ENCODE data around the gene FBRSL1. TPM values are rescaled to one million over a fixed set of nuclear protein-coding genes. Genes with fewer than 3 reads are reported as not detected.

The FBRSL1 gene
- total RNA-seq, 1 donor from 2014 or later = 199 TPM

- peaks cover 31% of the 10 kb centered on the region for H3K27me3 Mint-ChIP-seq
- no peak overlapping the region for H3K27ac Mint-ChIP-seq
- TF ChIP-seq CTCF (IDR thresholded peaks at IDR 0.05; ENCODE audit: unreplicated experiment) = no peak
- peaks cover 2% of the 10 kb centered on the region for H3K36me3 Mint-ChIP-seq (ENCODE audit: insufficient read depth)
- peaks cover 12% of the 10 kb centered on the region for H3K4me1 Mint-ChIP-seq (ENCODE audit: low read depth)
- no peaks in the 10 kb centered on the region for H3K9me3 Mint-ChIP-seq (ENCODE audit: low read depth)
- DNase-seq (ENCODE audit: low spot score, unreplicated experiment) = no peak
- no peak overlapping the region for H3K4me3 Mint-ChIP-seq (ENCODE audit: low read depth)
These were observed 57.3 kb downstream of the FBRSL1 start for GRCh38 chr12:132547205-132547740.

GRCh38 chr12:132548430-132549058 is 58.6 kb downstream of the FBRSL1 start:
- DNase-seq (ENCODE audit: low spot score, unreplicated experiment) = no peak
- Mint-ChIP-seq H3K27ac (no peak overlapping the region), H3K4me3 (ENCODE audit: low read depth) (no peak overlapping the region), H3K4me1 (ENCODE audit: low read depth) (peaks cover 12% of the 10 kb centered on the region), H3K27me3 (peaks cover 34% of the 10 kb centered on the region), H3K36me3 (ENCODE audit: insufficient read depth) (peaks cover 5% of the 10 kb centered on the region), H3K9me3 (ENCODE audit: low read depth) (no peaks in the 10 kb centered on the region)
- no peak for TF ChIP-seq CTCF (IDR thresholded peaks at IDR 0.05; ENCODE audit: unreplicated experiment)

GRCh38 chr12:132549059-132549458 is 59.1 kb downstream of the FBRSL1 start:
- H3K9me3 Mint-ChIP-seq (ENCODE audit: low read depth) = no peaks in the 10 kb centered on the region
- peaks cover 33% of the 10 kb centered on the region for H3K27me3 Mint-ChIP-seq
- TF ChIP-seq CTCF (IDR thresholded peaks at IDR 0.05; ENCODE audit: unreplicated experiment) = no peak
- H3K36me3 Mint-ChIP-seq (ENCODE audit: insufficient read depth) = peaks cover 5% of the 10 kb centered on the region
- peaks cover 12% of the 10 kb centered on the region for H3K4me1 Mint-ChIP-seq (ENCODE audit: low read depth)
- no peak for DNase-seq (ENCODE audit: low spot score, unreplicated experiment)
- H3K4me3 Mint-ChIP-seq (ENCODE audit: low read depth) = no peak overlapping the region
- H3K27ac Mint-ChIP-seq = no peak overlapping the region

GRCh38 chr12:132550014-132550802 is 60.3 kb downstream of the FBRSL1 start:
- peaks cover 5% of the 10 kb centered on the region for H3K36me3 Mint-ChIP-seq (ENCODE audit: insufficient read depth)
- H3K27me3 Mint-ChIP-seq = peaks cover 29% of the 10 kb centered on the region
- no peaks in the 10 kb centered on the region for H3K9me3 Mint-ChIP-seq (ENCODE audit: low read depth)
- no peak overlapping the region for H3K27ac Mint-ChIP-seq
- H3K4me1 Mint-ChIP-seq (ENCODE audit: low read depth) = peaks cover 5% of the 10 kb centered on the region
- TF ChIP-seq CTCF (IDR thresholded peaks at IDR 0.05; ENCODE audit: unreplicated experiment) = no peak
- no peak for DNase-seq (ENCODE audit: low spot score, unreplicated experiment)
- no peak overlapping the region for H3K4me3 Mint-ChIP-seq (ENCODE audit: low read depth)

- no peak overlapping the region for H3K27ac Mint-ChIP-seq
- no peak for TF ChIP-seq CTCF (IDR thresholded peaks at IDR 0.05; ENCODE audit: unreplicated experiment)
- no peaks in the 10 kb centered on the region for H3K9me3 Mint-ChIP-seq (ENCODE audit: low read depth)
- H3K4me3 Mint-ChIP-seq (ENCODE audit: low read depth) = no peak overlapping the region
- H3K4me1 Mint-ChIP-seq (ENCODE audit: low read depth) = peaks cover 2% of the 10 kb centered on the region
- peaks cover 7% of the 10 kb centered on the region for H3K36me3 Mint-ChIP-seq (ENCODE audit: insufficient read depth)
- DNase-seq (ENCODE audit: low spot score, unreplicated experiment) = no peak
- peaks cover 27% of the 10 kb centered on the region for H3K27me3 Mint-ChIP-seq
These were observed 61.1 kb downstream of the FBRSL1 start for GRCh38 chr12:132550830-132551640.
